ENCODE results near the gene CRYL1.

DNA sequence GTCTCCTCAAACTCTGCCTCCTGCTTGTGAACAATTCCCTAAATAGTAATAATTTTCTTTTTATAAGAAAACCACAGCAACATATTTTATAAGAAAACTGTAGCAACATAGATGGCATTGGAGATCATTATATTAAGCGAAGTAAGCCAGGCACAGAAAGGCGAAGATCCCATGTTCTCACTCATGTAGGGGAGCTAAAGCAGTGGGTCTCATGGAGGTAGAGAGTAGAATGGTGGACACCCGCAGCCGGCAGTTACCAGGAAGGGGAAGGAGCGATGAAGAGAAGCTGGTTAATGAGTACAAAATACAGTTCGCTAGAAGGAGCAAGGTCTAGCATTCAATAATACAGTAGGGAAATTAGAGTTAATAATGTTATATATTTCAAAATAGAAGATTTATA, 42.9 kb downstream of the CRYL1 start:
- TF ChIP-seq, protein P1, sequence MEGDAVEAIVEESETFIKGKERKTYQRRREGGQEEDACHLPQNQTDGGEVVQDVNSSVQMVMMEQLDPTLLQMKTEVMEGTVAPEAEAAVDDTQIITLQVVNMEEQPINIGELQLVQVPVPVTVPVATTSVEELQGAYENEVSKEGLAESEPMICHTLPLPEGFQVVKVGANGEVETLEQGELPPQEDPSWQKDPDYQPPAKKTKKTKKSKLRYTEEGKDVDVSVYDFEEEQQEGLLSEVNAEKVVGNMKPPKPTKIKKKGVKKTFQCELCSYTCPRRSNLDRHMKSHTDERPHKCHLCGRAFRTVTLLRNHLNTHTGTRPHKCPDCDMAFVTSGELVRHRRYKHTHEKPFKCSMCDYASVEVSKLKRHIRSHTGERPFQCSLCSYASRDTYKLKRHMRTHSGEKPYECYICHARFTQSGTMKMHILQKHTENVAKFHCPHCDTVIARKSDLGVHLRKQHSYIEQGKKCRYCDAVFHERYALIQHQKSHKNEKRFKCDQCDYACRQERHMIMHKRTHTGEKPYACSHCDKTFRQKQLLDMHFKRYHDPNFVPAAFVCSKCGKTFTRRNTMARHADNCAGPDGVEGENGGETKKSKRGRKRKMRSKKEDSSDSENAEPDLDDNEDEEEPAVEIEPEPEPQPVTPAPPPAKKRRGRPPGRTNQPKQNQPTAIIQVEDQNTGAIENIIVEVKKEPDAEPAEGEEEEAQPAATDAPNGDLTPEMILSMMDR (IDR thresholded peaks at IDR 0.05) = no peak
- TF ChIP-seq POLR2AphosphoS5 (IDR thresholded peaks at IDR 0.05) = no peak
